Mesenchymal stem cell (in vitro differentiated cells and primary cell): ENCODE results near the gene MAPK1.
"Not testable (repeated sequence)": the region's sequence is repeated elsewhere in the genome, so short reads cannot be mapped to it uniquely, and the experiment has no call there.

Source experiments
- DNase-seq: peaks from one replicate; pipeline ENCODE4 v3.0.0-alpha.2; 2013
- H2AFZ ChIP-seq: one replicate; pipeline ENCODE4 v1.6.1; 2013; ENCODE audit warnings: low read depth, mild to moderate bottlenecking, control low read depth, inconsistent platforms, low read length, moderate library complexity
- H2AK5ac ChIP-seq: 2 replicates; pipeline ENCODE4 v1.6.1; 2013; ENCODE audit warnings: low read length, moderate library complexity, mild to moderate bottlenecking, inconsistent platforms; ENCODE audit not compliant: severe bottlenecking
- H2BK120ac ChIP-seq: one replicate; pipeline ENCODE4 v1.6.1; 2013; ENCODE audit warnings: low read depth, mild to moderate bottlenecking, inconsistent platforms, low read length, moderate library complexity
- H2BK12ac ChIP-seq, 2 experiments: one replicate each; pipeline ENCODE4 v1.6.1; 2013; ENCODE audit warnings: inconsistent platforms in 2 of 2, low read length in 2 of 2, mild to moderate bottlenecking in 2 of 2, moderate library complexity in 2 of 2, control low read depth in 1 of 2
- H2BK15ac ChIP-seq: one replicate; pipeline ENCODE4 v1.6.1; 2013; ENCODE audit warnings: mild to moderate bottlenecking, low read depth, inconsistent platforms; ENCODE audit not compliant: poor library complexity, severe bottlenecking
- H2BK5ac ChIP-seq: 2 replicates; pipeline ENCODE4 v1.6.1; 2013; ENCODE audit warnings: low read depth, mild to moderate bottlenecking, low read length, control low read depth, inconsistent platforms; ENCODE audit not compliant: poor library complexity, severe bottlenecking
- H3K14ac ChIP-seq, 2 experiments: one replicate each; pipeline ENCODE4 v1.6.1; 2013; ENCODE audit warnings: inconsistent platforms in 2 of 2, low read length in 2 of 2, control low read depth in 1 of 2, mild to moderate bottlenecking in 1 of 2, moderate library complexity in 1 of 2
- H3K18ac ChIP-seq, 2 experiments: one replicate each; pipeline ENCODE4 v1.6.1; 2013; ENCODE audit warnings: inconsistent platforms in 2 of 2, low read length in 2 of 2, control low read depth in 1 of 2, low read depth in 1 of 2, mild to moderate bottlenecking in 1 of 2
- H3K23ac ChIP-seq, 2 experiments: one replicate each; pipeline ENCODE4 v1.6.1; 2013; ENCODE audit warnings: inconsistent platforms in 2 of 2, low read length in 2 of 2, mild to moderate bottlenecking in 2 of 2, moderate library complexity in 2 of 2, control low read depth in 1 of 2
- H3K27ac ChIP-seq: 2 replicates; pipeline ENCODE4 v1.5.1; 2013; ENCODE audit warnings: mild to moderate bottlenecking, moderate library complexity, low read length, control low read depth, inconsistent platforms; ENCODE audit not compliant: poor library complexity, severe bottlenecking
- H3K27me3 ChIP-seq, 2 experiments: 2 replicates each; pipeline versions ENCODE4 v1.6.1 to v1.7.0; 2013; ENCODE audit warnings: low read length in 2 of 2, mild to moderate bottlenecking in 2 of 2, moderate library complexity in 2 of 2, control low read depth in 1 of 2, inconsistent platforms in 1 of 2; ENCODE audit not compliant: control insufficient read depth in 1 of 2, insufficient read depth in 1 of 2
- H3K36me3 ChIP-seq, 2 experiments: 2 replicates each; pipeline versions ENCODE4 v1.6.1 to v1.7.0; 2013; ENCODE audit warnings: low read length in 2 of 2, control low read depth in 1 of 2, inconsistent platforms in 1 of 2, low read depth in 1 of 2, mild to moderate bottlenecking in 1 of 2; ENCODE audit not compliant: insufficient read depth in 2 of 2, control insufficient read depth in 1 of 2
- H3K4ac ChIP-seq, 2 experiments: one replicate each; pipeline ENCODE4 v1.6.1; 2013; ENCODE audit warnings: inconsistent platforms in 2 of 2, low read length in 2 of 2, mild to moderate bottlenecking in 2 of 2, moderate library complexity in 2 of 2, control low read depth in 1 of 2, low read depth in 1 of 2
- H3K4me1 ChIP-seq: 2 replicates; pipeline ENCODE4 v1.6.1; 2013; ENCODE audit warnings: low read depth, low read length, control low read depth; ENCODE audit not compliant: control insufficient read depth, insufficient read depth
- H3K4me2 ChIP-seq: 2 replicates; pipeline ENCODE4 v1.6.1; 2013; ENCODE audit warnings: low read length, mild to moderate bottlenecking, inconsistent platforms; ENCODE audit not compliant: poor library complexity, severe bottlenecking
- H3K4me3 ChIP-seq, 2 experiments: 2 replicates each; pipeline versions ENCODE4 v1.5.1 to v1.7.0; 2013; ENCODE audit warnings: low read length in 2 of 2, mild to moderate bottlenecking in 2 of 2, control low read depth in 1 of 2, low read depth in 1 of 2; ENCODE audit not compliant: insufficient read depth in 1 of 2
- H3K79me1 ChIP-seq: replicated peaks from 2 replicates; pipeline ENCODE4 v1.6.1; 2013; ENCODE audit warnings: mild to moderate bottlenecking, control low read depth, low read length, inconsistent platforms; ENCODE audit not compliant: poor library complexity, severe bottlenecking
- H3K9ac ChIP-seq: 2 replicates; pipeline ENCODE4 v1.7.0; 2013; ENCODE audit warnings: mild to moderate bottlenecking, low read length, moderate library complexity
- H3K9me3 ChIP-seq: 2 replicates; pipeline ENCODE4 v1.7.0; 2013; ENCODE audit warnings: mild to moderate bottlenecking, low read length; ENCODE audit not compliant: control insufficient read depth
- H4K8ac ChIP-seq: one replicate; pipeline ENCODE4 v1.6.1; 2013; ENCODE audit warnings: inconsistent platforms, mild to moderate bottlenecking, low read length, moderate library complexity
- H4K91ac ChIP-seq: one replicate; pipeline ENCODE4 v1.6.1; 2013; ENCODE audit warnings: mild to moderate bottlenecking, low read length, inconsistent platforms
- WGBS: methylation state at CpG from one replicate; pipeline ENCODE4 v1.1.7; 2013; ENCODE audit warnings: mixed read lengths; 5-methylcytosine and 5-hydroxymethylcytosine counted together

Gene MAPK1

GRCh38 chr22:21793716-21794115, 73.7 kb downstream of the MAPK1 start:
- not testable (repeated sequence) for H3K14ac ChIP-seq, H3K18ac ChIP-seq, H3K4me2 ChIP-seq, H2BK12ac ChIP-seq, H3K4me3 ChIP-seq, H3K4ac ChIP-seq, H2BK15ac ChIP-seq, H3K9me3 ChIP-seq, H2AK5ac ChIP-seq, H3K4me1 ChIP-seq, H4K91ac ChIP-seq, H2AFZ ChIP-seq, H3K9ac ChIP-seq, H2BK5ac ChIP-seq, H3K27me3 ChIP-seq, H4K8ac ChIP-seq, DNase-seq, H3K23ac ChIP-seq, H2BK120ac ChIP-seq, H3K27ac ChIP-seq
- WGBS, result 97% methylated on average over 9 of the region's 10 CpGs
- H3K36me3 ChIP-seq, result peaks cover 25 to 60% of the 10 kb centered on the region in 2 experiments
- peaks cover 21% of the 10 kb centered on the region for H3K79me1 ChIP-seq

- Histone ChIP-seq H3K27me3 (no peaks in the 10 kb centered on the region), H2AFZ (no peak overlapping the region), H4K91ac (no peak overlapping the region), H3K4me2 (no peak overlapping the region), H3K9ac (no peak overlapping the region), H3K4me3 (no peak overlapping the region), H3K23ac (no peak overlapping the region), H2AK5ac (no peak overlapping the region), H3K4ac (no peak overlapping the region), H3K9me3 (no peaks in the 10 kb centered on the region), H4K8ac (no peak overlapping the region), H3K4me1 (peaks cover 2% of the 10 kb centered on the region), H3K27ac (no peak overlapping the region), H3K79me1 (peaks cover 23% of the 10 kb centered on the region), H3K36me3 (peaks cover 19 to 60% of the 10 kb centered on the region in 2 experiments), H3K14ac (no peak overlapping the region), H3K18ac (no peak overlapping the region), H2BK120ac (no peak overlapping the region), H2BK5ac (no peak overlapping the region), H2BK12ac (no peak overlapping the region), H2BK15ac (no peak overlapping the region)
- WGBS, result 95% methylated on average over 5 of the region's 11 CpGs
- DNase-seq, result no peak
Observed at GRCh38 chr22:21791635-21792625, 75.5 kb downstream of the MAPK1 start.

GRCh38 chr22:21790849-21791610, 76.4 kb downstream of the MAPK1 start:
- H2BK12ac ChIP-seq, H3K27me3 ChIP-seq, H2BK120ac ChIP-seq, H3K4ac ChIP-seq, H3K4me3 ChIP-seq, H3K27ac ChIP-seq, H3K4me2 ChIP-seq, H3K18ac ChIP-seq, H2AK5ac ChIP-seq, H4K91ac ChIP-seq, H3K9me3 ChIP-seq, DNase-seq, H2AFZ ChIP-seq, H3K9ac ChIP-seq, H2BK15ac ChIP-seq, H2BK5ac ChIP-seq, H3K23ac ChIP-seq, H3K4me1 ChIP-seq, H3K14ac ChIP-seq, H4K8ac ChIP-seq: not testable (repeated sequence)
- Histone ChIP-seq H3K36me3 (peaks cover 17 to 56% of the 10 kb centered on the region in 2 experiments), H3K79me1 (peaks cover 23% of the 10 kb centered on the region)
- 97% methylated on average over 11 of the region's 11 CpGs for WGBS

- H2BK12ac ChIP-seq, result no peak overlapping the region
- H3K36me3 ChIP-seq, result peaks cover 17 to 50% of the 10 kb centered on the region in 2 experiments
- no peaks in the 10 kb centered on the region for H3K9me3 ChIP-seq
- H3K23ac ChIP-seq, result no peak overlapping the region
- H3K27me3 ChIP-seq, result no peaks in the 10 kb centered on the region
- H4K8ac ChIP-seq, result no peak overlapping the region
- H3K4ac ChIP-seq, result no peak overlapping the region
- no peak overlapping the region for H3K14ac ChIP-seq
- peaks cover 22% of the 10 kb centered on the region for H3K79me1 ChIP-seq
- H2BK120ac ChIP-seq, result no peak overlapping the region
- no peak overlapping the region for H2AFZ ChIP-seq
- H2BK15ac ChIP-seq, result no peak overlapping the region
- H4K91ac ChIP-seq, result no peak overlapping the region
- DNase-seq, result no peak
- no peaks in the 10 kb centered on the region for H3K4me1 ChIP-seq
- H3K4me2 ChIP-seq, result no peak overlapping the region
- H3K27ac ChIP-seq, result no peak overlapping the region
- H3K18ac ChIP-seq, result no peak overlapping the region
- H3K9ac ChIP-seq, result no peak overlapping the region
- H2BK5ac ChIP-seq, result no peak overlapping the region
- no peak overlapping the region for H2AK5ac ChIP-seq
- H3K4me3 ChIP-seq, result no peak overlapping the region
Observed at GRCh38 chr22:21790359-21790758, 77.1 kb downstream of the MAPK1 start.
